H1 (cell line): Measurements from ENCODE around the gene IRAK4. TPM values are rescaled to one million over a fixed set of nuclear protein-coding genes. Genes with fewer than 3 reads are reported as not detected.
A peak's percentile ranks its signal among the peaks of the same experiment; 100 is the strongest.

Experiments used
- CTCF ChIA-PET: fragments of 300-600 bp; sonication (Branson Sonifier 250); formaldehyde crosslinking; loops from one replicate; lab custom pipeline; 2021; ENCODE audit not compliant: partially characterized antibody; lab: Charles Lee
- POLR2A ChIA-PET: fragments of 300-600 bp; sonication (Branson Sonifier 250); formaldehyde crosslinking; loops from one replicate; lab custom pipeline; 2021; ENCODE audit warnings: inconsistent platforms; ENCODE audit not compliant: partially characterized antibody; lab: Charles Lee
- DNase-seq, 2 experiments: peaks; one replicate each; pipeline versions ENCODE4 v3.0.0 to v3.0.0-alpha.2; 2010 to 2022; ENCODE audit warnings: low spot score in 2 of 2, low read depth in 1 of 2, mixed read lengths in 1 of 2
- FAIRE-seq: peaks from 2 replicates; lab custom pipeline; 2011; peaks lifted over from hg19 to GRCh38; lab: Jason Lieb, UNC
- H2AFZ ChIP-seq: 2 replicates; pipeline ENCODE4 v1.8.1; 2012; ENCODE audit warnings: low read length, inconsistent platforms
- H2AK5ac ChIP-seq: 2 replicates; pipeline ENCODE4 v1.6.1; 2013; ENCODE audit warnings: low read depth, low read length
- H2BK120ac ChIP-seq: replicated peaks from 2 replicates; pipeline ENCODE3; 2013; ENCODE audit warnings: low read depth, low read length, inconsistent platforms
- H2BK12ac ChIP-seq: 2 replicates; pipeline ENCODE4 v1.6.1; 2013; ENCODE audit warnings: low read depth, low read length
- H2BK15ac ChIP-seq: 2 replicates; pipeline ENCODE4 v1.6.1; 2013; ENCODE audit warnings: low read length
- H2BK20ac ChIP-seq: 2 replicates; pipeline ENCODE4 v1.6.1; 2013; ENCODE audit warnings: low read length
- H2BK5ac ChIP-seq: 2 replicates; pipeline ENCODE4 v1.6.1; 2013; ENCODE audit warnings: low read depth, low read length
- H3K14ac ChIP-seq: 2 replicates; pipeline ENCODE4 v1.6.1; 2013; ENCODE audit warnings: inconsistent platforms; ENCODE audit not compliant: insufficient read length
- H3K18ac ChIP-seq: 2 replicates; pipeline ENCODE4 v1.6.1; 2013; ENCODE audit warnings: low read length; ENCODE audit errors: extremely low read depth
- H3K23ac ChIP-seq: 2 replicates; pipeline ENCODE4 v1.6.1; 2013; ENCODE audit warnings: inconsistent platforms; ENCODE audit not compliant: insufficient read length
- H3K23me2 ChIP-seq: 2 replicates; pipeline ENCODE4 v1.6.1; 2013; ENCODE audit warnings: low read depth, low read length
- H3K27ac ChIP-seq: 2 replicates; pipeline ENCODE4 v1.6.1; 2011; ENCODE audit warnings: low read depth, low read length, inconsistent platforms
- H3K27me3 ChIP-seq, 4 experiments: replicated peaks in 1 of 4; 1 replicate in 1 of 4; 2 replicates in 3 of 4; pipeline versions ENCODE4 v1.6.1 to v1.8.1; 2011 to 2013; ENCODE audit warnings: low read length in 3 of 4, mild to moderate bottlenecking in 3 of 4, inconsistent platforms in 2 of 4, mixed read lengths in 2 of 4, moderate library complexity in 1 of 4; ENCODE audit not compliant: control insufficient read depth in 3 of 4, insufficient read depth in 3 of 4; ENCODE audit errors: extremely low read depth in 1 of 4
- H3K36me3 ChIP-seq, 4 experiments: 2 replicates each; pipeline versions ENCODE4 v1.6.1 to v1.8.1; 2011 to 2013; ENCODE audit warnings: mild to moderate bottlenecking in 4 of 4, low read length in 3 of 4, moderate library complexity in 2 of 4, control low read depth in 1 of 4, inconsistent platforms in 1 of 4; ENCODE audit not compliant: insufficient read depth in 4 of 4, control insufficient read depth in 2 of 4
- H3K4ac ChIP-seq: replicated peaks from 2 replicates; pipeline ENCODE3; 2013; ENCODE audit warnings: low read length, low read depth, mixed read lengths, inconsistent platforms; ENCODE audit not compliant: insufficient read length
- H3K4me1 ChIP-seq, 4 experiments: replicated peaks in 1 of 4; 1 replicate in 1 of 4; 2 replicates in 3 of 4; pipeline versions ENCODE4 v1.6.1 to v1.8.1; 2011 to 2013; ENCODE audit warnings: low read length in 3 of 4, inconsistent platforms in 2 of 4, mixed read lengths in 1 of 4; ENCODE audit not compliant: insufficient read depth in 4 of 4, control insufficient read depth in 3 of 4
- H3K4me2 ChIP-seq, 2 experiments: 2 replicates each; pipeline versions ENCODE4 v1.6.1 to v1.8.1; 2011 to 2013; ENCODE audit warnings: low read depth in 2 of 2, low read length in 2 of 2, control low read depth in 1 of 2, inconsistent platforms in 1 of 2, mild to moderate bottlenecking in 1 of 2; ENCODE audit not compliant: insufficient read depth in 1 of 2
- H3K4me3 ChIP-seq, 4 experiments: fragments of 200-600, 300-600 bp in 1 of 4; sonication (generic), shearing (Covaris generic), sonication (Bioruptor Twin) in 1 of 4; 2 replicates each; pipeline versions ENCODE4 v1.5.1 to v1.8.1; 2011 to 2016; ENCODE audit warnings: low read length in 4 of 4, low read depth in 3 of 4, control low read depth in 2 of 4, inconsistent platforms in 2 of 4, mild to moderate bottlenecking in 2 of 4, mixed read lengths in 1 of 4, moderate library complexity in 1 of 4; ENCODE audit not compliant: insufficient read depth in 2 of 4; ENCODE audit errors: extremely low read depth in 1 of 4
- H3K56ac ChIP-seq: replicated peaks from 2 replicates; pipeline ENCODE3; 2013; ENCODE audit warnings: low read depth, mild to moderate bottlenecking, mixed read lengths, low read length, inconsistent platforms; ENCODE audit not compliant: insufficient read length
- H3K79me1 ChIP-seq: 2 replicates; pipeline ENCODE4 v1.6.1; 2013; ENCODE audit warnings: low read depth, low read length, control low read depth
- H3K79me2 ChIP-seq, 2 experiments: 2 replicates each; pipeline versions ENCODE4 v1.6.1 to v1.8.1; 2012 to 2013; ENCODE audit warnings: low read length in 2 of 2, mild to moderate bottlenecking in 2 of 2, inconsistent platforms in 1 of 2; ENCODE audit not compliant: insufficient read depth in 2 of 2, control insufficient read depth in 1 of 2
- H3K9ac ChIP-seq, 4 experiments: replicated peaks in 1 of 4; 1 replicate in 1 of 4; 2 replicates in 3 of 4; pipeline versions ENCODE4 v1.6.1 to v1.8.1; 2011 to 2013; ENCODE audit warnings: low read depth in 3 of 4, low read length in 3 of 4, control low read depth in 2 of 4, mild to moderate bottlenecking in 2 of 4, moderate library complexity in 2 of 4, inconsistent platforms in 1 of 4; ENCODE audit errors: extremely low read depth in 1 of 4
- H3K9me3 ChIP-seq, 2 experiments: 2 replicates each; pipeline versions ENCODE4 v1.6.1 to v1.8.1; 2012 to 2013; ENCODE audit warnings: mild to moderate bottlenecking in 2 of 2, moderate library complexity in 2 of 2, control low read depth in 1 of 2, inconsistent platforms in 1 of 2, low read depth in 1 of 2, low read length in 1 of 2, mixed read lengths in 1 of 2; ENCODE audit not compliant: insufficient read depth in 2 of 2
- H4K20me1 ChIP-seq, 2 experiments: replicated peaks in 1 of 2; 2 replicates each; pipeline versions ENCODE3 to v1.8.1; 2011 to 2013; ENCODE audit warnings: inconsistent platforms in 2 of 2, low read length in 2 of 2, mild to moderate bottlenecking in 1 of 2; ENCODE audit not compliant: insufficient read depth in 2 of 2, control insufficient read depth in 1 of 2
- H4K5ac ChIP-seq: 2 replicates; pipeline ENCODE4 v1.6.1; 2013; ENCODE audit warnings: low read length, low read depth, mixed read lengths, inconsistent platforms; ENCODE audit not compliant: insufficient read length
- H4K8ac ChIP-seq: 2 replicates; pipeline ENCODE4 v1.8.0; 2013; ENCODE audit warnings: mild to moderate bottlenecking, moderate library complexity, low read length, inconsistent platforms; ENCODE audit not compliant: insufficient read depth; ENCODE audit errors: extremely low read depth
- H4K91ac ChIP-seq: replicated peaks from 2 replicates; pipeline ENCODE3; 2013; ENCODE audit warnings: low read length, mixed read lengths, inconsistent platforms; ENCODE audit not compliant: insufficient read length
- JUND ChIP-seq: IDR thresholded peaks from 2 replicates; pipeline ENCODE4 v1.6.1; 2011; ENCODE audit warnings: mild to moderate bottlenecking, improper control_type of control experiment, low read length
- KDM5A ChIP-seq: fragments of 200-600 bp; IDR thresholded peaks from 2 replicates; pipeline ENCODE4 v1.7.1; 2012; ENCODE audit warnings: mild to moderate bottlenecking, low read length, inconsistent platforms, mixed read lengths
- TCF12 ChIP-seq: IDR thresholded peaks from 2 replicates; pipeline ENCODE4 v1.6.1; 2011; ENCODE audit warnings: low read depth, mild to moderate bottlenecking, low read length
- polyA plus RNA-seq, 7 experiments: library from polyadenylated mRNA; depleted of rRNA in 3 of 7; stranded (reverse) in 5 of 7; unstranded in 2 of 7; fragments of >200 nt in 5 of 7; fragments of 200-250 nt in 2 of 7; gene quantifications; 1 replicate in 5 of 7; 2 replicates in 1 of 7; 4 replicates in 1 of 7; pipeline versions ENCODE4 v1.2.1 to v1.2.3, GENCODE V29; 2011 to 2013; ENCODE audit warnings: missing spikeins in 2 of 7, mixed read lengths in 2 of 7
- total RNA-seq: library from RNA; stranded (reverse); fragmentation: NEBNext Ultra II Directional; extraction: Animal tissue kit (Norgen Biotek cat#: 25700); gene quantifications from 2 replicates; pipeline ENCODE4 v1.2.1, GENCODE V29; 2021

Gene IRAK4
- total and polyA plus RNA-seq, 2 of the 8 experiments (the other 6 are each of a cell fraction or from before 2014, with no cell fraction given) = 2.3 to 7.7 TPM

GRCh38 chr12:43762596-43762995, 3.8 kb downstream of the IRAK4 start:
- POLR2A ChIA-PET = interaction anchor here (1.1 to 2.1 kb wide), 2 partner anchors 15 to 30 kb away, joined by 3 to 4 read pairs; no protein-coding TSS in a partner anchor
- DNase-seq = no peak
- CTCF ChIA-PET = interaction anchor here (1.1 to 3.1 kb wide), 4 partner anchors 9 to 120 kb away, joined by 3 to 15 read pairs (median 5); no protein-coding TSS in a partner anchor

More at GRCh38 chr12:43762596-43762995, 3.8 kb downstream of the IRAK4 start:
- Histone ChIP-seq H2BK20ac (no peak overlapping the region), H4K5ac (peak overlapping the region; percentile 6), H3K27me3 (no peaks in the 10 kb centered on the region), H2AFZ (no peak overlapping the region), H2BK120ac (no peak overlapping the region), H3K23ac (no peak overlapping the region), H4K20me1 (no peaks in the 10 kb centered on the region), H3K9me3 (no peaks in the 10 kb centered on the region), H3K4me1 (peaks cover 0 to 15% (median 6%) of the 10 kb centered on the region in 4 experiments; a peak in 5 of 7 replicates), H3K79me1 (no peaks in the 10 kb centered on the region), H4K91ac (no peak overlapping the region), H4K8ac (no peak overlapping the region), H3K4me2 (peak overlapping the region in 1 of 2 experiments; percentile 37; a peak in 2 of 4 replicates), H3K4ac (no peak overlapping the region), H2AK5ac (no peak overlapping the region), H3K27ac (peak overlapping the region; percentile 41; the same call in 1 of the 2 replicates), H2BK12ac (no peak overlapping the region; the same call in 1 of the 2 replicates), H3K79me2 (peaks cover 0 to 5% of the 10 kb centered on the region in 2 experiments; a peak in 1 of 4 replicates), H3K36me3 (no peaks in the 10 kb centered on the region), H3K9ac (no peak overlapping the region; a peak in 1 of 7 replicates), H3K14ac (no peak overlapping the region), H2BK15ac (no peak overlapping the region), H3K23me2 (no peaks in the 10 kb centered on the region; the same call in 1 of the 2 replicates), H2BK5ac (no peak overlapping the region; the same call in 1 of the 2 replicates), H3K4me3 (peak overlapping the region in 1 of 4 experiments; percentile 9; a peak in 1 of 8 replicates), H3K56ac (no peak overlapping the region), H3K18ac (no peak overlapping the region)
- FAIRE-seq = no peak
- peak; percentile 20; the same call in 1 of the 2 replicates for TF ChIP-seq JUND
- no peak for TF ChIP-seq KDM5A
- 0 out of 2 replicates have a peak, but pooled peaks have one; percentile 25 for TF ChIP-seq TCF12
